GM19239 (cell line): Measurements from ENCODE around the gene MED19.

Source experiments
- DNase-seq: peaks from one replicate; pipeline ENCODE4 v3.0.0; 2011; ENCODE audit warnings: low spot score; ENCODE audit not compliant: insufficient read length
- FAIRE-seq: peaks from 2 replicates; lab custom pipeline; 2011; peaks lifted over from hg19 to GRCh38; lab: Jason Lieb, UNC

Gene MED19

DNA sequence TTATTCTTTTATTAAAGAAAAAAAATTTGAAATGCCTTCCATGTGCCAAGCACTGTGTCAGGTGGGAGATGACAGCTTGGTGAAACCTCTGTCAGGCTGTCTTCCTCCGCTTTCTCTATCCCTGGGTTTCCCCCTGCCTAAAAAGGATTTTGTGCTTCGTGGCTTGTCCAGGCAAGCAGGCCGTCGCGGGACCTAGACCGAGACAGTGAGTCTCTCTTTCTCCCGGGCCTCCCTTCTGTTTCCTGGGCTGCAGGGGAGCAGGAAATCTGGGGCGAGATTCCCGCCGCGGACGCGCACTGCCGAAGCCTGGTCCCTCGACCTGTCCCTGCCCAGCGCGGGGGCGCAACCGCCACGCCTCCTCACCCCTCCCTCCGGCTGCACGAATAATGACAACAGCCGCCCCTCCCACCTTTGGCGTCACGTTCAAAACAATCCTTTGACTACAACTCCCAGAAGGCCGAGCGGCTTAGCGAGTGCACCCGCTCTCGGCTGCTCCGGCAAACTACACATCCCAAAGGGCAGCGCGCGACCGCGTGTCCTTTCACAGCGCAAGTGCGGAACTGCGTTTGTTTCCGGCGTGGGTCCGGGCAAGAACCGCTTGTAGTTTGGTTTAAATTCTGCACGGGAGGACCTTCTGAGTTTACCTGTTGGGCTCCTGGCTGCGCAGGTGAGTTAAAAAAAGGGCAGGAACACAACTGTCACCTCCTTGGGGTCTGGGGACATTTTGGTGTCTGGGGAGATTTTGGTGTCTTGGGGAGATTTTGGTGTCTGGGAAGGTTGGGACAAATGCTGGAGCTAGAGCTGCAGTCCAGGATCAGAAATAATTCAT lies 54.6 kb downstream of the MED19 start, which contains the start of gene CLP1:
TSS of gene CLP1 (plus strand) at position 569 of the 829 bp plus-strand sequence. CDS start 1,715 bp downstream, outside the sequence.
- DNase-seq, result peak; percentile 79
- FAIRE-seq, result peak; percentile 97

DNA sequence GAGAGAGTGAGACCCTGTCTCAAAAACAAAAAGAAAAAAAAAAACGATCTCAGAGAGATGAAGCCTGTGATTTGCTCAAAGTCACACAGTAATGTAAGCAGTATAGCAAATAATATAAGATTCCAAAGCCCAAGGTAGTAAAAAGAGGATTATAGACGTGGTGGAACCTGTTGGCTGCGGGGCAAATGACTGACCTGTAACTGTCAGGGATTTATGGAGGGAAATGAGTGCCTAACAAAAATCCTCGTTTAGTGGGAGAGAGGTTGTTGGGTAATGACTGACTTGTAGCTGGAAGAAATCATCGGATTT lies 55.2 kb downstream of the MED19 start:
- DNase-seq, result no peak
- no peak for FAIRE-seq
